Hepatocyte (in vitro differentiated cells): ENCODE results near the gene TNRC6A.

ENCODE experiments used
- CTCF ChIP-seq: fragments of 200-600 bp; sonication (generic); IDR thresholded peaks from 2 replicates; pipeline ENCODE4 v1.5.1; 2016; ENCODE audit warnings: antibody characterized with exemption, mild to moderate bottlenecking; ENCODE audit not compliant: poor library complexity
- EZH2 ChIP-seq: fragments of 200-600 bp; sonication (generic); IDR thresholded peaks from 2 replicates; pipeline ENCODE4 v1.6.1; 2016; ENCODE audit warnings: antibody characterized with exemption, mild to moderate bottlenecking, borderline replicate concordance
- EZH2phosphoT487 ChIP-seq: fragments of 200-600 bp; sonication (generic); IDR thresholded peaks from one replicate; pipeline ENCODE4 v1.6.1; 2018; ENCODE audit warnings: antibody characterized with exemption, mild to moderate bottlenecking, low read depth, moderate library complexity; ENCODE audit not compliant: unreplicated experiment, severe bottlenecking

- no peak for TF ChIP-seq CTCF
- TF ChIP-seq EZH2 = no peak
- no peak for TF ChIP-seq EZH2phosphoT487
Observed at GRCh38 chr16:24774510-24774909, 45.1 kb downstream of the TNRC6A start.
